Daoy (cell line): Measurements from ENCODE around the gene NR2F6. TPM values are rescaled to one million over a fixed set of nuclear protein-coding genes. Genes with fewer than 3 reads are reported as not detected.

Experiments
- total RNA-seq: library from RNA; depleted of rRNA; stranded (reverse); fragments of >200 nt; shearing (Covaris generic); gene quantifications from 2 replicates; pipeline ENCODE4 v1.2.3, GENCODE V29; 2014; rRNA removed

The NR2F6 gene
- total RNA-seq, 1 experiment from 2014 or later: 44.5 TPM

Other genes with a start within 250 kb of the NR2F6 start
- gene CPAMD8, start 219.1 kb downstream of the NR2F6 start, total RNA-seq: not detected in 2 replicates
- gene HAUS8, start 170.5 kb downstream of the NR2F6 start, total RNA-seq: 11.5 and 17.5 TPM in 2 replicates
- gene MYO9B, start 170.1 kb downstream of the NR2F6 start, total RNA-seq: 25.0 and 27.5 TPM in 2 replicates
- 25.5 and 33.5 TPM in 2 replicates for gene USE1, start 30.6 kb downstream of the NR2F6 start, total RNA-seq
- 0.18 and 1.6 TPM in 2 replicates for gene OCEL1, start 19.7 kb downstream of the NR2F6 start, total RNA-seq
- gene USHBP1, start 18.8 kb upstream of the NR2F6 start, total RNA-seq: not detected in 2 replicates
- 174 and 192 TPM in 2 replicates for gene BABAM1, start 21.5 kb upstream of the NR2F6 start, total RNA-seq
- 1.6 and 2.3 TPM in 2 replicates for gene ANKLE1, start 36.0 kb upstream of the NR2F6 start, total RNA-seq
- 7.6 and 11.6 TPM in 2 replicates for gene ABHD8, start 57.5 kb upstream of the NR2F6 start, total RNA-seq
- gene MRPL34, start 60.0 kb upstream of the NR2F6 start, total RNA-seq: 68.9 and 94.4 TPM in 2 replicates
- 50.1 and 63.0 TPM in 2 replicates for gene DDA1, start 63.6 kb upstream of the NR2F6 start, total RNA-seq
- 2.5 TPM in 2 replicates for gene ANO8, start 88.9 kb upstream of the NR2F6 start, total RNA-seq
- 42.5 and 43.1 TPM in 2 replicates for gene GTPBP3, start 91.6 kb upstream of the NR2F6 start, total RNA-seq
- gene PLVAP, start 131.4 kb upstream of the NR2F6 start, total RNA-seq: not detected in 2 replicates
- gene CCDC194, start 148.3 kb upstream of the NR2F6 start, total RNA-seq: 0.69 TPM in 1 of 2 replicates, not detected in the other
- 0.83 and 4.4 TPM in 2 replicates for gene BST2, start 159.7 kb upstream of the NR2F6 start, total RNA-seq
- 82.3 and 102 TPM in 2 replicates for gene MVB12A, start 174.1 kb upstream of the NR2F6 start, total RNA-seq
- not detected in 2 replicates for gene TMEM221, start 202.7 kb upstream of the NR2F6 start, total RNA-seq
- gene NXNL1, start 215.0 kb upstream of the NR2F6 start, total RNA-seq: not detected in 2 replicates
- gene SLC27A1, start 224.6 kb upstream of the NR2F6 start, total RNA-seq: 0.98 and 3.7 TPM in 2 replicates